Karpas-422 (cell line): ENCODE data around the gene P2RY6. TPM values are rescaled to one million over a fixed set of nuclear protein-coding genes. Genes with fewer than 3 reads are reported as not detected.

Source experiments
- DNase-seq: peaks from one replicate; pipeline ENCODE4 v3.0.0-alpha.2; 2015
- H2AFZ ChIP-seq: fragments of 200-600 bp; sonication (generic); 2 replicates; pipeline ENCODE4 v1.6.1; 2014; ENCODE audit warnings: antibody characterized with exemption, low read length, mixed read lengths
- H3K27ac ChIP-seq: fragments of 200-600 bp; sonication (generic); 2 replicates; pipeline ENCODE4 v1.5.1; 2014; ENCODE audit warnings: mild to moderate bottlenecking, low read length, moderate library complexity
- H3K27me3 ChIP-seq: fragments of 200-600 bp; sonication (generic); 2 replicates; pipeline ENCODE4 v1.6.1; 2014; ENCODE audit warnings: low read length, mixed read lengths
- H3K36me3 ChIP-seq: fragments of 200-600 bp; sonication (generic); 2 replicates; pipeline ENCODE4 v1.6.1; 2014; ENCODE audit warnings: low read length, mixed read lengths; ENCODE audit not compliant: insufficient read depth
- H3K4me1 ChIP-seq: fragments of 200-600 bp; sonication (generic); 2 replicates; pipeline ENCODE4 v1.6.1; 2014; ENCODE audit warnings: mild to moderate bottlenecking, low read length, mixed read lengths
- H3K4me2 ChIP-seq: fragments of 200-600 bp; sonication (generic); 2 replicates; pipeline ENCODE4 v1.6.1; 2014; ENCODE audit warnings: low read length, low read depth, mild to moderate bottlenecking; ENCODE audit not compliant: poor library complexity, severe bottlenecking
- H3K4me3 ChIP-seq: fragments of 200-600 bp; sonication (generic); 2 replicates; pipeline ENCODE4 v1.5.1; 2014; ENCODE audit warnings: mild to moderate bottlenecking, antibody characterized with exemption, low read length, mixed read lengths
- H3K79me2 ChIP-seq: fragments of 200-600 bp; sonication (generic); 2 replicates; pipeline ENCODE4 v1.6.1; 2014; ENCODE audit warnings: mild to moderate bottlenecking, low read length, mixed read lengths
- H3K9ac ChIP-seq: fragments of 200-600 bp; sonication (generic); 2 replicates; pipeline ENCODE4 v1.6.0; 2014; ENCODE audit warnings: low read length
- H3K9me2 ChIP-seq: fragments of 200-600 bp; sonication (generic), shearing (Covaris generic); replicated peaks from 2 replicates; pipeline ENCODE4 v1.6.0; 2014; ENCODE audit warnings: mild to moderate bottlenecking, low read length, moderate library complexity; ENCODE audit not compliant: insufficient read depth
- H3K9me3 ChIP-seq: fragments of 300-700, 200-600 bp; sonication (generic); 2 replicates; pipeline ENCODE4 v1.6.1; 2014; ENCODE audit warnings: low read length, mixed read lengths
- H4K20me1 ChIP-seq: fragments of 200-600 bp; sonication (generic); 2 replicates; pipeline ENCODE4 v1.6.1; 2014; ENCODE audit warnings: mild to moderate bottlenecking, antibody characterized with exemption, low read length, low read depth; ENCODE audit not compliant: insufficient read depth
- total RNA-seq: library from RNA; depleted of rRNA; stranded (reverse); fragments of >200 nt; shearing (Covaris generic); gene quantifications from 2 replicates; pipeline ENCODE4 v1.2.3, GENCODE V29; 2014; ENCODE audit warnings: low replicate concordance; rRNA removed

P2RY6 gene, protein sequence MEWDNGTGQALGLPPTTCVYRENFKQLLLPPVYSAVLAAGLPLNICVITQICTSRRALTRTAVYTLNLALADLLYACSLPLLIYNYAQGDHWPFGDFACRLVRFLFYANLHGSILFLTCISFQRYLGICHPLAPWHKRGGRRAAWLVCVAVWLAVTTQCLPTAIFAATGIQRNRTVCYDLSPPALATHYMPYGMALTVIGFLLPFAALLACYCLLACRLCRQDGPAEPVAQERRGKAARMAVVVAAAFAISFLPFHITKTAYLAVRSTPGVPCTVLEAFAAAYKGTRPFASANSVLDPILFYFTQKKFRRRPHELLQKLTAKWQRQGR
- total RNA-seq = not detected in 2 replicates

- no peaks in the 10 kb centered on the region for H4K20me1 ChIP-seq
- H2AFZ ChIP-seq = no peak within 1 kb of the TSS
- no peaks in the 10 kb centered on the region for H3K36me3 ChIP-seq
- H3K4me2 ChIP-seq = peak within 1 kb of the TSS; percentile 27
- H3K27me3 ChIP-seq = no peaks in the 10 kb centered on the region
- DNase-seq = no peak
- no peaks in the 10 kb centered on the region for H3K9me2 ChIP-seq
- no peak within 1 kb of the TSS for H3K27ac ChIP-seq
- H3K9me3 ChIP-seq = no peaks in the 10 kb centered on the region
- H3K79me2 ChIP-seq = no peaks in the 10 kb centered on the region
- H3K9ac ChIP-seq = no peak within 1 kb of the TSS
- no peak within 1 kb of the TSS for H3K4me3 ChIP-seq
- H3K4me1 ChIP-seq = peaks cover 8% of the 10 kb centered on the region
Measured at GRCh38 chr11:73271936-73272679, at the start of gene P2RY6. Gene P2RY6, plus strand, starts transcription at chr11:73272338. Its CDS starts 24,181 bp downstream, at chr11:73296519.

- Histone ChIP-seq H2AFZ (no peak overlapping the region; the same call in 1 of the 2 replicates), H3K9ac (no peak overlapping the region), H4K20me1 (no peaks in the 10 kb centered on the region), H3K36me3 (no peaks in the 10 kb centered on the region), H3K79me2 (no peaks in the 10 kb centered on the region), H3K27ac (no peak overlapping the region), H3K9me3 (no peaks in the 10 kb centered on the region), H3K9me2 (no peaks in the 10 kb centered on the region), H3K4me1 (no peaks in the 10 kb centered on the region), H3K27me3 (no peaks in the 10 kb centered on the region), H3K4me3 (no peak overlapping the region), H3K4me2 (no peak overlapping the region)
- DNase-seq = no peak
Measured at GRCh38 chr11:73223998-73224730, 48.0 kb upstream of the P2RY6 start.

DNA sequence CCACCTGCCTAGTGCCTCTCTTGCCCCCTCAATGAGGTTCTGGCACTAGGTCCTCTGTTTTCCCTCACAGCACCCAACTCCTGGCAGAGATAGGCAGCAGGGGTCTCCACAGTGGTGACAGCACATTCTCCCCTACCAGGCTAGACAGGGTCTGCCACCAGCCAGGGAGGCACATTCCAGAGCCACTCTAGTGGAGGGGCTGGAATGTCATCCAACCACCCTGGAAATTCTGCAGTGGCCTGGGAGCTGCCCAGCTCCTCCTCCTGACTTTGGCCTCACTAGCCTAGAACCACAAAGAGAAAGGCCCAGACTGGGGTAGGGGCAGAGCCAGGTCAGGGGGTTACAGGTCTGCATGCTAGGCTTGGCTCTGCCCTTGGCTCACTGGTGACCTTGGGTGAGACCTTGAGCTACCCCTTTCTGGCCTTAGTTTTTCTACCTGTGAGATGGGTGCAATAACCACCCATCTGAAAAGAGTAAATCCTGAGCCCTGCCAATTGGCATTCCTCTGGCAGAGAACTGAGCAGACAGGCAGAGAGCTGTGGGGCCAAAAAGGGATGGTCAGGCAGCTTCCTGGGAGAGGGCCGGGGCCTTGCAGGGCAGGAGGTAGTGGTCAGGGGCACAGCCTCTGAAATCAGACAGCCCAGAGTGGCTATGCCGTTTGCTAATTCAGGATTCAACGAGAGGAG lies 47.0 kb upstream of the P2RY6 start:
- no peaks in the 10 kb centered on the region for H3K27me3 ChIP-seq
- H3K4me2 ChIP-seq = no peak overlapping the region
- no peak overlapping the region for H3K4me3 ChIP-seq
- no peaks in the 10 kb centered on the region for H3K4me1 ChIP-seq
- H3K9me3 ChIP-seq = no peaks in the 10 kb centered on the region
- DNase-seq = no peak
- no peaks in the 10 kb centered on the region for H3K79me2 ChIP-seq
- no peaks in the 10 kb centered on the region for H4K20me1 ChIP-seq
- H3K36me3 ChIP-seq = no peaks in the 10 kb centered on the region
- H3K9ac ChIP-seq = no peak overlapping the region
- no peak overlapping the region for H2AFZ ChIP-seq
- H3K27ac ChIP-seq = no peak overlapping the region
- no peaks in the 10 kb centered on the region for H3K9me2 ChIP-seq

GRCh38 chr11:73225851-73226250 lies 46.3 kb upstream of the P2RY6 start:
- Histone ChIP-seq H3K9me3 (no peaks in the 10 kb centered on the region), H3K4me1 (no peaks in the 10 kb centered on the region), H2AFZ (no peak overlapping the region), H3K9ac (no peak overlapping the region), H3K27ac (no peak overlapping the region), H3K9me2 (no peaks in the 10 kb centered on the region), H3K4me2 (no peak overlapping the region), H3K36me3 (no peaks in the 10 kb centered on the region), H4K20me1 (no peaks in the 10 kb centered on the region), H3K4me3 (no peak overlapping the region), H3K27me3 (no peaks in the 10 kb centered on the region), H3K79me2 (no peaks in the 10 kb centered on the region)
- DNase-seq = no peak

DNA sequence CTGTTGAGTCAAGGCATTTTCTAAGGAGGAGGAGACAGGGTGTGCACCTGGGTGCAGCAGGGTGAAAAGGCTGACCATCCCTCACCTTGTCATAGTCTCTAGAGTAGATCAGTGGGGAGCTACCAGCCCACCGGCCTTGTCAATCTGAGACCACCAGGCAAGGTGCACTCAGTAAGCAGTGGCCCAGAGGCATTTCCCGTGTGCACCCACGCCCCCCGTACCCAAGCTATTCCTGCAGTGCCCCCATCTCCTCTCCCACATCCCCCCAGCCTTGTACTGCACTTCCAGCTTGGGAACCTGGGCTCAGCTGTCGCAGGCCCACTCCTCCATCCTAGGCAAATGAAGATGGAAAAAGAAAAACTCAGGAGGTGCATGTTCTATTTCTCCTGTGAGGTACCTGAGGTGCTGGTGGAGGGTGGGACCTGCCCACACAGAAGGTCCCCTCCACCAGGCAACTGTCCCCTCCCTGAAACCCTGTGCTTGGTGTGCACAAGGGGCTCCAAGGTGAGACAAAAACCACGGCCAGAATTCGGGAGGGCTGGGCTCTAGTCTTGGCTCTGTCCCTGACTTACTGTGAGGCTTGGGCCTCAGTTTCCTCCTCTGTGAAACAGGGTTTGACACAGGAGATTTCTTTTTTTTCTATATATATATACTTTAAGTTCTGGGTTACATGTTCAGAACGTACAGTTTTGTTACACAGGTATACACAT lies 45.7 kb upstream of the P2RY6 start:
- Histone ChIP-seq H3K4me3 (no peak overlapping the region), H3K9me3 (no peaks in the 10 kb centered on the region), H3K27me3 (no peaks in the 10 kb centered on the region), H3K9ac (no peak overlapping the region), H3K9me2 (no peaks in the 10 kb centered on the region), H3K4me2 (no peak overlapping the region), H4K20me1 (no peaks in the 10 kb centered on the region), H3K4me1 (no peaks in the 10 kb centered on the region), H2AFZ (no peak overlapping the region), H3K79me2 (no peaks in the 10 kb centered on the region), H3K27ac (no peak overlapping the region), H3K36me3 (no peaks in the 10 kb centered on the region)
- DNase-seq = no peak

DNA sequence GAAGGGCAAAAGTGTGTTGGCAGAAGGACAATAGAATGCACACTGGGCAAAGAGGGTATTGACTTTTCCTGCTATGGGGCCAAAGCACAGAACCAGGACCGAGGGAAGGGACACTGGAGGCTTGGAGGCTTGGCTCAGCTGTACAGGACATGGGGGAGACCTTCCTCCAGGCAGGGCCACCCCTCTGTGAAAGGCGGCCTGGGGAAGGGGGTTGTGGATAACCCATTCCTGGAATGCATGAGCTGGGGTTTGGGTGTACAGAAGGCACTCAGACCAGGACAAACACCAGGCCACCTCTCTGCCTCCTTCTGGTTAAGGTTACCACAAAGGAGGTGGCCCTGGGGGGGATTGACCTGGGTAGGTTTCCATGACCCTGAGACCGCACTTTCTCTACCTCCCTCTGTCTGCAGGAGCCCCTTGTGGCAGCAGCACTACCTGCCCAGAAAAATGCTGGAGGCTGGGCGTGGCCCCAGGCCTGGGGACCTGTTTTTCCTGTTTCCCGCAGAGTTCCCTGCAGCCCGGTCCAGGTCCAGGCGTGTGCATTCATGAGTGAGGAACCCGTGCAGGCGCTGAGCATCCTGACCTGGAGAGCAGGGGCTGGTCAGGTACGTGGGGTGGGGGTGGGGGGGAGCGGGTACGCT lies 44.4 kb upstream of the P2RY6 start:
- Histone ChIP-seq H3K36me3 (no peaks in the 10 kb centered on the region), H3K9me2 (no peaks in the 10 kb centered on the region), H3K79me2 (no peaks in the 10 kb centered on the region), H4K20me1 (no peaks in the 10 kb centered on the region), H2AFZ (no peak overlapping the region), H3K9me3 (no peaks in the 10 kb centered on the region), H3K4me1 (no peaks in the 10 kb centered on the region), H3K4me3 (no peak overlapping the region), H3K27ac (no peak overlapping the region), H3K27me3 (no peaks in the 10 kb centered on the region), H3K4me2 (no peak overlapping the region), H3K9ac (no peak overlapping the region)
- no peak for DNase-seq

- no peaks in the 10 kb centered on the region for H3K4me1 ChIP-seq
- H2AFZ ChIP-seq = no peak overlapping the region
- H3K9ac ChIP-seq = no peak overlapping the region
- H3K27ac ChIP-seq = no peak overlapping the region
- DNase-seq = no peak
- no peaks in the 10 kb centered on the region for H3K36me3 ChIP-seq
- H3K9me2 ChIP-seq = no peaks in the 10 kb centered on the region
- no peak overlapping the region for H3K4me3 ChIP-seq
- no peak overlapping the region for H3K4me2 ChIP-seq
- H3K9me3 ChIP-seq = no peaks in the 10 kb centered on the region
- H3K27me3 ChIP-seq = no peaks in the 10 kb centered on the region
- H3K79me2 ChIP-seq = no peaks in the 10 kb centered on the region
- H4K20me1 ChIP-seq = no peaks in the 10 kb centered on the region
Measured at GRCh38 chr11:73228268-73229134, 43.6 kb upstream of the P2RY6 start.
